ENCODE data around the gene HMGA1. TPM values are rescaled to one million over a fixed set of nuclear protein-coding genes. Genes with fewer than 3 reads are reported as not detected.
A peak's percentile ranks its signal among the peaks of the same experiment; 100 is the strongest.

HMGA1 gene
- total RNA-seq (27.8 TPM), polyA plus RNA-seq (ENCODE audit: insufficient read depth in 1 of 8, insufficient read length in 8 of 8, low replicate concordance in 1 of 8) (10 to 100 TPM; 58.7 to 99.6 (median 85.3) TPM)
- long read RNA-seq, donor 1, transcript HMGA1-201 (6 exons, 1,920 nt): major isoform, 12 of 21 reads
- long read RNA-seq, donor 1, partial matches to known transcripts: 0 of 21 reads
- long read RNA-seq, donor 1, other reads (novel, unspliced or antisense): 0 of 21 reads
- long read RNA-seq, donor 2, transcript HMGA1-201 (6 exons, 1,920 nt): major isoform, 5 of 6 reads
- long read RNA-seq, donor 2, partial matches to known transcripts: 0 of 6 reads
- long read RNA-seq, donor 2, other reads (novel, unspliced or antisense): 0 of 6 reads
- long read RNA-seq, donor 3, transcript HMGA1-204 (6 exons, 1,887 nt): minor isoform, 5 of 90 reads
- long read RNA-seq, donor 3, transcript HMGA1-201 (6 exons, 1,920 nt): major isoform, 37 of 90 reads
- long read RNA-seq, donor 3, partial matches to known transcripts: 42 of 90 reads
- long read RNA-seq, donor 3, other reads (novel, unspliced or antisense): 0 of 90 reads
- long read RNA-seq, donor 4, transcript HMGA1-201 (6 exons, 1,920 nt): major isoform, 19 of 102 reads
- long read RNA-seq, donor 4, transcript HMGA1-204 (6 exons, 1,887 nt): minor isoform, 6 of 102 reads
- long read RNA-seq, donor 4, transcript HMGA1-205 (5 exons, 2,159 nt): minor isoform, 7 of 102 reads
- long read RNA-seq, donor 4, partial matches to known transcripts: 69 of 102 reads
- long read RNA-seq, donor 4, other reads (novel, unspliced or antisense): 0 of 102 reads
- long read RNA-seq, donor 5, transcript HMGA1-201 (6 exons, 1,920 nt): major isoform, 29 of 56 reads
- long read RNA-seq, donor 5, transcript HMGA1-204 (6 exons, 1,887 nt): minor isoform, 14 of 56 reads
- long read RNA-seq, donor 5, partial matches to known transcripts: 7 of 56 reads
- long read RNA-seq, donor 5, other reads (novel, unspliced or antisense): 0 of 56 reads
- long read RNA-seq, donor 6, transcript HMGA1-205 (5 exons, 2,159 nt): minor isoform, 9 of 64 reads
- long read RNA-seq, donor 6, transcript HMGA1-201 (6 exons, 1,920 nt): major isoform, 43 of 64 reads
- long read RNA-seq, donor 6, transcript HMGA1-204 (6 exons, 1,887 nt): minor isoform, 9 of 64 reads
- long read RNA-seq, donor 6, partial matches to known transcripts: 0 of 64 reads
- long read RNA-seq, donor 6, other reads (novel, unspliced or antisense): 0 of 64 reads
- long read RNA-seq, donor 7, transcript HMGA1-205 (5 exons, 2,159 nt): minor isoform, 10 of 35 reads
- long read RNA-seq, donor 7, transcript HMGA1-201 (6 exons, 1,920 nt): major isoform, 21 of 35 reads
- long read RNA-seq, donor 7, partial matches to known transcripts: 0 of 35 reads
- long read RNA-seq, donor 7, other reads (novel, unspliced or antisense): 0 of 35 reads
- long read RNA-seq, donor 8, transcript HMGA1-201 (6 exons, 1,920 nt): major isoform, 12 of 19 reads
- long read RNA-seq, donor 8, partial matches to known transcripts: 0 of 19 reads
- long read RNA-seq, donor 8, other reads (novel, unspliced or antisense): 0 of 19 reads
- long read RNA-seq, donor 9, transcript HMGA1-201 (6 exons, 1,920 nt): major isoform, 16 of 31 reads
- long read RNA-seq, donor 9, transcript HMGA1-204 (6 exons, 1,887 nt): minor isoform, 7 of 31 reads
- long read RNA-seq, donor 9, partial matches to known transcripts: 5 of 31 reads
- long read RNA-seq, donor 9, other reads (novel, unspliced or antisense): 0 of 31 reads
- long read RNA-seq, donor 10, transcript HMGA1-201 (6 exons, 1,920 nt): major isoform, 20 of 37 reads
- long read RNA-seq, donor 10, transcript HMGA1-204 (6 exons, 1,887 nt): minor isoform, 9 of 37 reads
- long read RNA-seq, donor 10, partial matches to known transcripts: 0 of 37 reads
- long read RNA-seq, donor 10, other reads (novel, unspliced or antisense): 0 of 37 reads
- long read RNA-seq, donor 11, transcript HMGA1-201 (6 exons, 1,920 nt): major isoform, 26 of 78 reads
- long read RNA-seq, donor 11, transcript HMGA1-204 (6 exons, 1,887 nt): minor isoform, 6 of 78 reads
- long read RNA-seq, donor 11, partial matches to known transcripts: 42 of 78 reads
- long read RNA-seq, donor 11, other reads (novel, unspliced or antisense): 0 of 78 reads

GRCh38 chr6:34236443-34237315 is at the start of gene HMGA1:
TSS of gene HMGA1 (plus strand) at chr6:34236873. CDS start at chr6:34240781, 3,908 bp downstream.
- DNase-seq: peak; percentile 90
- peaks cover 2% of the 10 kb centered on the region for H3K27me3 ChIP-seq (ENCODE audit: control insufficient read depth, insufficient read depth, low read length)
- peaks cover 18% of the 10 kb centered on the region for H3K4me1 ChIP-seq (ENCODE audit: control insufficient read depth, insufficient read depth, low read length)
- WGBS (ENCODE audit: insufficient coverage): under 1% methylated on average over 68 of the region's 91 CpGs
- peak within 1 kb of the TSS; percentile 69 for H3K4me3 ChIP-seq (ENCODE audit: low read length)
- no peaks in the 10 kb centered on the region for H3K9me3 ChIP-seq (replicated peaks; ENCODE audit: control insufficient read depth, low read depth, low read length)
- H3K27ac ChIP-seq (ENCODE audit: low read length): peak within 1 kb of the TSS; percentile 85
- H3K36me3 ChIP-seq (ENCODE audit: control insufficient read depth, insufficient read depth, low read length): peaks cover 5% of the 10 kb centered on the region

DNA sequence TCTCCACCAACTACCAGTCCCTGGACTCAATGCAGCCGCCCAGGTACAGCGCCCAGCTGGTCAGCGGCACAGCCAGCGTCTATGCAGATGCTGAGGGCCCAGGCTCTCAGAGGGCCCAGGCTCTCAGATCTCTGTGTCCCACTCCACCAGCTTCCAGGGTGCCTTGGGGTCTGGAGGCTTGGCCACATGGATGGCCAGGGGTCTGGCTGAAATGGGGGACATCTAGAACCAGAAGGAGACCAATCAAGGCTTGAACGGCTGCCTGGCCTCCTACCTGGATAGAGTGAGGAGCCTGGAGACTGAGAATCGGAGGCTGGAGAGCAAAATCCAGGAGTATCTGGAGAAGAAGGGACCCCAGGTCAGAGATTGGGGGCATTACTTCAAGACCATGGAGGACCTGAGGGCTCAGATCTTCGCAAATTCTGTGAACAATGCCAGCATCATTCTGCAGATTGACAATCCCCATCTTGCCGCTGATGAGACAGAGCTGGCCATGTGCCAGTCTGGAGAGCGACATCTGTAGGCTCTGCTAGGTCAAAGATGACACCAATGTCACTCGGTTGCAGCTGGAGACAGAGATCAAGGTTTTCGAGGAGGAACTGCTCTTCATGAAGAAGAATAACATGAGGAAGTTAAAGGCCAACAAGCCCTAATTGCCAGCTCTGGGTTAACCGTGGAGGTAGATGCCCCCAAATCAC is 46.7 kb upstream of the HMGA1 start:
- H3K4me1 ChIP-seq (ENCODE audit: control insufficient read depth, insufficient read depth, low read length): no peaks in the 10 kb centered on the region
- H3K27ac ChIP-seq (ENCODE audit: low read length): no peak overlapping the region
- 86% methylated on average over 11 of the region's 12 CpGs for WGBS (ENCODE audit: insufficient coverage)
- no peaks in the 10 kb centered on the region for H3K36me3 ChIP-seq (ENCODE audit: control insufficient read depth, insufficient read depth, low read length)
- peaks cover 6% of the 10 kb centered on the region for H3K27me3 ChIP-seq (ENCODE audit: control insufficient read depth, insufficient read depth, low read length)
- peak; percentile 25 for DNase-seq
- H3K4me3 ChIP-seq (ENCODE audit: low read length): no peak overlapping the region
- H3K9me3 ChIP-seq (replicated peaks; ENCODE audit: control insufficient read depth, low read depth, low read length): no peaks in the 10 kb centered on the region

- peaks cover 12% of the 10 kb centered on the region for H3K27me3 ChIP-seq (ENCODE audit: control insufficient read depth, insufficient read depth, low read length)
- H3K4me3 ChIP-seq (ENCODE audit: low read length): no peak overlapping the region
- 81% methylated on average over 7 of the region's 14 CpGs for WGBS (ENCODE audit: insufficient coverage)
- DNase-seq: no peak
- H3K27ac ChIP-seq (ENCODE audit: low read length): no peak overlapping the region
- no peaks in the 10 kb centered on the region for H3K4me1 ChIP-seq (ENCODE audit: control insufficient read depth, insufficient read depth, low read length)
- no peaks in the 10 kb centered on the region for H3K36me3 ChIP-seq (ENCODE audit: control insufficient read depth, insufficient read depth, low read length)
- H3K9me3 ChIP-seq (replicated peaks; ENCODE audit: control insufficient read depth, low read depth, low read length): no peaks in the 10 kb centered on the region
These were observed 46.1 kb upstream of the HMGA1 start for GRCh38 chr6:34190504-34191122.

- Histone ChIP-seq H3K4me3 (ENCODE audit: low read length) (no peak overlapping the region), H3K9me3 (replicated peaks; ENCODE audit: control insufficient read depth, low read depth, low read length) (no peaks in the 10 kb centered on the region), H3K27ac (ENCODE audit: low read length) (no peak overlapping the region), H3K27me3 (ENCODE audit: control insufficient read depth, insufficient read depth, low read length) (peaks cover 29% of the 10 kb centered on the region), H3K36me3 (ENCODE audit: control insufficient read depth, insufficient read depth, low read length) (no peaks in the 10 kb centered on the region), H3K4me1 (ENCODE audit: control insufficient read depth, insufficient read depth, low read length) (peaks cover 10% of the 10 kb centered on the region)
- WGBS (ENCODE audit: insufficient coverage): no CpG with 5 or more reads among the region's 3 CpGs
- no peak for DNase-seq
These were observed 41.9 kb upstream of the HMGA1 start for GRCh38 chr6:34194772-34195171.

- no peaks in the 10 kb centered on the region for H3K9me3 ChIP-seq (replicated peaks; ENCODE audit: control insufficient read depth, low read depth, low read length)
- WGBS (ENCODE audit: insufficient coverage): 54% methylated on average over 7 of the region's 7 CpGs
- H3K36me3 ChIP-seq (ENCODE audit: control insufficient read depth, insufficient read depth, low read length): no peaks in the 10 kb centered on the region
- H3K27ac ChIP-seq (ENCODE audit: low read length): no peak overlapping the region
- H3K4me3 ChIP-seq (ENCODE audit: low read length): no peak overlapping the region
- peaks cover 29% of the 10 kb centered on the region for H3K27me3 ChIP-seq (ENCODE audit: control insufficient read depth, insufficient read depth, low read length)
- peaks cover 10% of the 10 kb centered on the region for H3K4me1 ChIP-seq (ENCODE audit: control insufficient read depth, insufficient read depth, low read length)
- DNase-seq: no peak
These were observed 41.0 kb upstream of the HMGA1 start for GRCh38 chr6:34195726-34196115.

DNA sequence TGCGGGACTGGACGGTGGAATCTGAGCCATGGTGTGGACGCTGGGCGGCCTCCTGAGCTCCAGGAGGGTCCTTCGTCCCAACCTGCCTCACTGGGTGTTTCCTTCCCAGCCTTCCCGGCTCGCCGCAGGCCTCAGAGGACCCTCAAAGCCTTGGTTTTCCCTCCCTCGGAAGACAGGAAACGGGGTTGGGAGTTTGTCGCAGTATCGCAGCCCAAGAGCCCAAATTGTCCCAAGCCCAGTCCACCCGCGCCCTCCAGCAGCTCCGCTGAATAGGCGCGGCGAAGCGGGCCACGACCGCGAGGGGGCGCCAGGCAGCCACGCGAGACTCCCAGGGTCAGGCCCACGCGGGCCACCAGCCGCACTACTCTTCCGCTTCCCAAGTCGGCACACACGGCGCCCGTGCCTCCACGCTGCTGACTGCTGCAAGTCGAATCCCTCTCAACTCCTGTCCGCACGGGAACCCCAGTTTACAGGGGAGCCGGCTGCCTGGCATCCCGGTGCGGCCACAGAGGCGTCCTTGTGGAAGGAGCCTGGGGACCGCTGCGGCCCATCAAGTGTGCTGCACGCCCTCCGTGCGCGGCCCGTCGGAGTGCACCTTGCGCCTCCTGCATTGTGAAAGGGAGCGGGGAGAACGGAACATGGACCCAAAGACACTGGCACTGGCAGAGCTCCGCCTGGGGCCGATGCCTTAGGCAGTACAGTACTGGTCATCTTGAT is 40.4 kb upstream of the HMGA1 start:
- Histone ChIP-seq H3K4me1 (ENCODE audit: control insufficient read depth, insufficient read depth, low read length) (peaks cover 10% of the 10 kb centered on the region), H3K27ac (ENCODE audit: low read length) (no peak overlapping the region), H3K9me3 (replicated peaks; ENCODE audit: control insufficient read depth, low read depth, low read length) (no peaks in the 10 kb centered on the region), H3K4me3 (ENCODE audit: low read length) (peak overlapping the region; percentile 51), H3K36me3 (ENCODE audit: control insufficient read depth, insufficient read depth, low read length) (no peaks in the 10 kb centered on the region), H3K27me3 (ENCODE audit: control insufficient read depth, insufficient read depth, low read length) (peaks cover 29% of the 10 kb centered on the region)
- DNase-seq: peak; percentile 81
- 4% methylated on average over 53 of the region's 54 CpGs for WGBS (ENCODE audit: insufficient coverage)

DNA sequence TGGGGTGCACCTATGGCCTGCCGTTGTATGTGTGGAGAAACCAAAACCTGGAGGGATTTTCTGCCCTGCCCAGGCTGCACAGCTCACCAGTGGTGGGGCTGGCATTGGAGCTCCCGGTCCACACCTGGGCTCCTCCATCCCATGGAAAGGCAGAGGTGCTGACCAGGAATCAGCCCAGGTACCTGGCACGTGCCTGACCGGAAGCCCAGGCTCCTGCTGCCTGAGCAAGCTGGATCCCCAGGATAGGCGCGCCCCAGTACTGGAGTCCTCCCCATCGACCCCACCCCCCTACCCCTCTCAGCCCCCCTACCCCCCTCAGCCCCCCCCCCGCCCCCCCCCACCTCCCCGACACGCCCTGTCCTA is 39.9 kb upstream of the HMGA1 start:
- H3K27me3 ChIP-seq (ENCODE audit: control insufficient read depth, insufficient read depth, low read length): peaks cover 29% of the 10 kb centered on the region
- no peaks in the 10 kb centered on the region for H3K36me3 ChIP-seq (ENCODE audit: control insufficient read depth, insufficient read depth, low read length)
- 42% methylated on average over 2 of the region's 10 CpGs for WGBS (ENCODE audit: insufficient coverage)
- H3K4me3 ChIP-seq (ENCODE audit: low read length): peak overlapping the region; percentile 51
- DNase-seq: no peak
- H3K9me3 ChIP-seq (replicated peaks; ENCODE audit: control insufficient read depth, low read depth, low read length): no peaks in the 10 kb centered on the region
- peaks cover 10% of the 10 kb centered on the region for H3K4me1 ChIP-seq (ENCODE audit: control insufficient read depth, insufficient read depth, low read length)
- H3K27ac ChIP-seq (ENCODE audit: low read length): no peak overlapping the region

All from muscle of leg (tissue), 16 donors.